ENCODE results near the gene WBP2.
A peak's percentile ranks its signal among the peaks of the same experiment; 100 is the strongest.
"Not testable (repeated sequence)": the region's sequence is repeated elsewhere in the genome, so short reads cannot be mapped to it uniquely, and the experiment has no call there.

The WBP2 gene

GRCh38 chr17:75861927-75862317 is 6.8 kb upstream of the WBP2 start:
- in situ Hi-C loops (cut with HindIII; ENCODE audit: low sequenced_read_pairs): no loop called here
- H3K4me3 ChIP-seq (ENCODE audit: low read depth, low read length): no peak overlapping the region
- TF ChIP-seq CTCF (IDR thresholded peaks at IDR 0.05; ENCODE audit: low read depth, low read length): no peak
- no peak for DNase-seq (ENCODE audit: low read depth, low spot score)

GRCh38 chr17:75859358-75859757 is 4.2 kb upstream of the WBP2 start:
- in situ Hi-C loops (cut with HindIII; ENCODE audit: low sequenced_read_pairs); H3K4me3 ChIP-seq (ENCODE audit: low read depth, low read length): not testable (repeated sequence)

GRCh38 chr17:75856062-75856756 is 1.1 kb upstream of the WBP2 start:
- H3K4me3 ChIP-seq (ENCODE audit: low read depth, low read length): peak overlapping the region; percentile 82
- in situ Hi-C loops (cut with HindIII; ENCODE audit: low sequenced_read_pairs): no loop called here
- TF ChIP-seq CTCF (IDR thresholded peaks at IDR 0.05; ENCODE audit: low read depth, low read length): no peak
- DNase-seq (ENCODE audit: low read depth, low spot score): no peak

More at GRCh38 chr17:75859358-75859757, 4.2 kb upstream of the WBP2 start:
- DNase-seq (ENCODE audit: low read depth, low spot score): not testable (repeated sequence)

GRCh38 chr17:75854881-75855309 is 240 bp downstream of the WBP2 start:
- peak overlapping the region; percentile 82 for H3K4me3 ChIP-seq (ENCODE audit: low read depth, low read length)
- DNase-seq (ENCODE audit: low read depth, low spot score): peak; percentile 9
- in situ Hi-C loops (cut with HindIII; ENCODE audit: low sequenced_read_pairs): no loop called here
- no peak for TF ChIP-seq CTCF (IDR thresholded peaks at IDR 0.05; ENCODE audit: low read depth, low read length)

GRCh38 chr17:75854101-75854748 is 910 bp downstream of the WBP2 start:
- DNase-seq (ENCODE audit: low read depth, low spot score): peak; percentile 45
- peak overlapping the region; percentile 82 for H3K4me3 ChIP-seq (ENCODE audit: low read depth, low read length)
- in situ Hi-C loops (cut with HindIII; ENCODE audit: low sequenced_read_pairs): no loop called here
- no peak for TF ChIP-seq CTCF (IDR thresholded peaks at IDR 0.05; ENCODE audit: low read depth, low read length)

GRCh38 chr17:75853433-75853832 is 1.7 kb downstream of the WBP2 start:
- in situ Hi-C loops (cut with HindIII; ENCODE audit: low sequenced_read_pairs): no loop called here
- no peak for TF ChIP-seq CTCF (IDR thresholded peaks at IDR 0.05; ENCODE audit: low read depth, low read length)
- DNase-seq (ENCODE audit: low read depth, low spot score): peak; percentile 55
- H3K4me3 ChIP-seq (ENCODE audit: low read depth, low read length): no peak overlapping the region

- H3K4me3 ChIP-seq (ENCODE audit: low read depth, low read length); in situ Hi-C loops (cut with HindIII; ENCODE audit: low sequenced_read_pairs); DNase-seq (ENCODE audit: low read depth, low spot score): not testable (repeated sequence)
Measured at GRCh38 chr17:75851693-75851991, 3.5 kb downstream of the WBP2 start.
